Hepatocyte (in vitro differentiated cells): ENCODE results near the gene CRACR2B.

Source experiments
- CTCF ChIP-seq: fragments of 200-600 bp; sonication (generic); IDR thresholded peaks from 2 replicates; pipeline ENCODE4 v1.5.1; 2016; ENCODE audit warnings: antibody characterized with exemption, mild to moderate bottlenecking; ENCODE audit not compliant: poor library complexity
- EZH2 ChIP-seq: fragments of 200-600 bp; sonication (generic); IDR thresholded peaks from 2 replicates; pipeline ENCODE4 v1.6.1; 2016; ENCODE audit warnings: antibody characterized with exemption, mild to moderate bottlenecking, borderline replicate concordance
- EZH2phosphoT487 ChIP-seq: fragments of 200-600 bp; sonication (generic); IDR thresholded peaks from one replicate; pipeline ENCODE4 v1.6.1; 2018; ENCODE audit warnings: antibody characterized with exemption, mild to moderate bottlenecking, low read depth, moderate library complexity; ENCODE audit not compliant: unreplicated experiment, severe bottlenecking

- no peak for TF ChIP-seq CTCF
- no peak for TF ChIP-seq EZH2
- TF ChIP-seq EZH2phosphoT487 = no peak
Measured at GRCh38 chr11:826227-826621, 1.5 kb upstream of the CRACR2B start.
